PFSK-1 (cell line): Measurements from ENCODE around the gene TTLL10.

ENCODE experiments used
- FOXP2 ChIP-seq: optimal IDR thresholded peaks from 2 replicates; pipeline ENCODE3; 2011; ENCODE audit warnings: borderline replicate concordance, control low read depth, inconsistent platforms; ENCODE audit not compliant: insufficient read depth; ENCODE audit errors: extremely low read length, extremely low read depth
- POLR2AphosphoS5 ChIP-seq: IDR thresholded peaks from 2 replicates; pipeline ENCODE4 v1.6.1; 2012; ENCODE audit warnings: low read depth, mild to moderate bottlenecking, control low read depth, low read length, moderate library complexity
- SIN3A ChIP-seq: IDR thresholded peaks from 2 replicates; pipeline ENCODE4 v1.6.1; 2012; ENCODE audit warnings: mild to moderate bottlenecking, low read length, moderate library complexity, borderline replicate concordance; ENCODE audit not compliant: insufficient read depth
- TAF1 ChIP-seq: IDR thresholded peaks from 2 replicates; pipeline ENCODE4 v1.6.1; 2012; ENCODE audit warnings: low read length, control low read depth, borderline replicate concordance; ENCODE audit not compliant: insufficient read depth

DNA sequence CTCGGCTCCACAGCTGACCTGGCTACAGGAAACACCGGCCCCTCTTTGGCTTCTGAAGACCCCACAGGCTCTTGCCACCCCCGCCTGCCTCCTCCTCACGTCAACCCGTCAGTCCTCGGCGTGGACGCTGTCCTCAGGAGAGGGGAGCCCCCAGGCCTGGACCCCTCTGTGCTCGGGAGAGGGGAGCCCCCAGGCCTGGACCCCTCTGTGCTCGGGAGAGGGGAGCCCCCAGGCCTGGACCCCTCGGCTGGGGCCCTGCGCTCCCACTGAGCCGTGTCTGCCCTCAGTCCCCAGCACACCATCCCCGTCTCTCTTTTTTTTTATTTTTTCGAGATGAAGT lies 31.8 kb upstream of the TTLL10 start:
- TF ChIP-seq POLR2AphosphoS5 (no peak), SIN3A (no peak), TAF1 (no peak), FOXP2 (no peak)
